ENCODE results near the gene MGLL. TPM values are rescaled to one million over a fixed set of nuclear protein-coding genes. Genes with fewer than 3 reads are reported as not detected.

MGLL gene
- total and polyA plus RNA-seq, 9 of the 15 experiments (the other 6 are each of a cell fraction or from before 2014, with no cell fraction given) = 0.12 to 0.32 (median 0.18) TPM; not detected in 6

- no peak for TF ChIP-seq MNT (conservative IDR thresholded peaks at IDR 0.05)
- 0 out of 4 replicates have a peak, but pooled peaks of 1 of the 2 experiments have one; percentile 47 for TF ChIP-seq FOXK2 (conservative IDR thresholded peaks at IDR 0.05 in 1 of 2, IDR thresholded peaks at IDR 0.05 in 1 of 2; ENCODE audit: low read depth in 2 of 2)
- TF ChIP-seq TOE1 (IDR thresholded peaks at IDR 0.05; ENCODE audit: borderline replicate concordance) = peak; percentile 98
- no peak for TF ChIP-seq TOE1 (CRISPR knock-in tag; IDR thresholded peaks at IDR 0.05; ENCODE audit: borderline replicate concordance, low read depth)
- peak; percentile 44; the same call in 1 of the 2 replicates for TF ChIP-seq CREB3L1 (IDR thresholded peaks at IDR 0.05; ENCODE audit: borderline replicate concordance, low read depth)
- peak; percentile 72 to 73 for TF ChIP-seq SIX5 (IDR thresholded peaks at IDR 0.05; ENCODE audit: borderline replicate concordance in 1 of 2, insufficient read depth in 1 of 2, low read depth in 1 of 2, low read length in 2 of 2)
- peak; percentile 96 for TF ChIP-seq RAD51 (IDR thresholded peaks at IDR 0.05; ENCODE audit: borderline replicate concordance, low read depth)
- no peak for TF ChIP-seq ZSCAN29 (IDR thresholded peaks at IDR 0.05)
- TF ChIP-seq ZNF143 (CRISPR knock-in tag; IDR thresholded peaks at IDR 0.05) = peak; percentile 86
- TF ChIP-seq USF1 (CRISPR knock-in tag; IDR thresholded peaks at IDR 0.05) = peak; percentile 95
- no peak for TF ChIP-seq MEF2D (tag; conservative IDR thresholded peaks at IDR 0.05; ENCODE audit: low read depth)
- TF ChIP-seq HCFC1 (IDR thresholded peaks at IDR 0.05; ENCODE audit: low read depth, low read length) = peak; percentile 88
- no peak for TF ChIP-seq BRD4 (IDR thresholded peaks at IDR 0.05)
- 0 out of 2 replicates have a peak, but pooled peaks have one; percentile 15 for TF ChIP-seq ZFX (CRISPR knock-in tag; IDR thresholded peaks at IDR 0.05)
- peak; percentile 94 for TF ChIP-seq USF2 (CRISPR knock-in tag; IDR thresholded peaks at IDR 0.05)
- TF ChIP-seq KAT7 (CRISPR knock-in tag; IDR thresholded peaks at IDR 0.05; ENCODE audit: borderline replicate concordance) = no peak
Measured at GRCh38 chr3:127697551-127698240, 124.6 kb downstream of the MGLL start (continued).
